DMS53 treated with DMSO at 0.1 percent for 48 hours (cell line): ENCODE results near the gene RPH3AL.

ENCODE experiments used
- DNase-seq: peaks from one replicate; lab custom pipeline; 2025; ENCODE audit not compliant: unreplicated experiment; lab: John Stamatoyannopoulos, UW

RPH3AL gene

GRCh38 chr17:266219-266618 is 86.4 kb downstream of the RPH3AL start:
- DNase-seq, result no peak

GRCh38 chr17:265718-266117 is 86.9 kb downstream of the RPH3AL start:
- DNase-seq, result no peak

GRCh38 chr17:263773-264172 is 88.8 kb downstream of the RPH3AL start:
- no peak for DNase-seq

GRCh38 chr17:263271-263670 is 89.3 kb downstream of the RPH3AL start:
- no peak for DNase-seq

- DNase-seq, result no peak
These were observed 91.0 kb downstream of the RPH3AL start for GRCh38 chr17:261635-262034.

GRCh38 chr17:260944-261343 is 91.7 kb downstream of the RPH3AL start:
- no peak for DNase-seq

- DNase-seq, result no peak
These were observed 92.4 kb downstream of the RPH3AL start for GRCh38 chr17:260031-260791.

GRCh38 chr17:259341-259976 is 93.1 kb downstream of the RPH3AL start:
- no peak for DNase-seq

GRCh38 chr17:258906-259305 is 93.7 kb downstream of the RPH3AL start:
- DNase-seq, result no peak

- DNase-seq, result no peak
These were observed 94.4 kb downstream of the RPH3AL start for GRCh38 chr17:258045-258734.

GRCh38 chr17:253091-253846 is 99.3 kb downstream of the RPH3AL start:
- DNase-seq, result no peak

GRCh38 chr17:252456-252855 is 100.2 kb downstream of the RPH3AL start:
- no peak for DNase-seq

GRCh38 chr17:251531-251930 is 101.1 kb downstream of the RPH3AL start:
- no peak for DNase-seq

GRCh38 chr17:250487-251300 is 101.9 kb downstream of the RPH3AL start:
- DNase-seq, result no peak

GRCh38 chr17:249236-249993 is 103.2 kb downstream of the RPH3AL start:
- no peak for DNase-seq

GRCh38 chr17:248337-249235 is 104.0 kb downstream of the RPH3AL start:
- DNase-seq, result no peak

- DNase-seq, result no peak
These were observed 104.8 kb downstream of the RPH3AL start for GRCh38 chr17:247767-248166.

GRCh38 chr17:246851-247421 is 105.7 kb downstream of the RPH3AL start:
- DNase-seq, result no peak

- no peak for DNase-seq
These were observed 106.4 kb downstream of the RPH3AL start for GRCh38 chr17:246226-246625.
